Stimulated activated CD8-positive, alpha-beta memory T cell treated with anti-CD3 and anti-CD28 coated beads, Interleukin-2, amount 100 ng/mL, for 48 hours (primary cell): Measurements from ENCODE around the gene HIBCH.
"Not testable (repeated sequence)": the region's sequence is repeated elsewhere in the genome, so short reads cannot be mapped to it uniquely, and the experiment has no call there.

Experiments used
- DNase-seq, 2 donors: peaks; one replicate each; pipeline ENCODE4 v3.0.0-alpha.2; 2020; ENCODE audit warnings: low read depth in 2 of 2

The HIBCH gene

GRCh38 chr2:190319555-190320498 is at the start of gene HIBCH:
Gene HIBCH, minus strand, starts transcription at chr2:190319826. Its CDS starts 76 bp downstream, at chr2:190319750.
- DNase-seq, result peak; percentile 89 to 94

- DNase-seq, result no peak
Measured at GRCh38 chr2:190367091-190367490, 47.5 kb upstream of the HIBCH start.

- DNase-seq, result no peak
Measured at GRCh38 chr2:190366248-190366753, 46.7 kb upstream of the HIBCH start.

GRCh38 chr2:190365499-190366204 is 46.0 kb upstream of the HIBCH start:
- DNase-seq, result no peak

GRCh38 chr2:190362894-190363293 is 43.3 kb upstream of the HIBCH start:
- no peak for DNase-seq

GRCh38 chr2:190361572-190361971 is 41.9 kb upstream of the HIBCH start:
- no peak for DNase-seq

- DNase-seq, result no peak
Measured at GRCh38 chr2:190360965-190361364, 41.3 kb upstream of the HIBCH start.

GRCh38 chr2:190360561-190360960 is 40.9 kb upstream of the HIBCH start:
- no peak for DNase-seq

GRCh38 chr2:190358655-190359448 is 39.2 kb upstream of the HIBCH start:
- not testable (repeated sequence) for DNase-seq

- no peak for DNase-seq
Measured at GRCh38 chr2:190357600-190357999, 38.0 kb upstream of the HIBCH start.

GRCh38 chr2:190355968-190356644 is 36.5 kb upstream of the HIBCH start:
- no peak for DNase-seq

GRCh38 chr2:190354003-190354690 is 34.5 kb upstream of the HIBCH start:
- no peak for DNase-seq

- DNase-seq, result no peak
Measured at GRCh38 chr2:190353537-190353899, 33.9 kb upstream of the HIBCH start.

GRCh38 chr2:190352668-190353536 is 33.3 kb upstream of the HIBCH start:
- no peak for DNase-seq

- no peak for DNase-seq
Measured at GRCh38 chr2:190351955-190352354, 32.3 kb upstream of the HIBCH start.

- no peak for DNase-seq
Measured at GRCh38 chr2:190350371-190350770, 30.7 kb upstream of the HIBCH start.

GRCh38 chr2:190344276-190344827 is 24.7 kb upstream of the HIBCH start:
- DNase-seq, result no peak

GRCh38 chr2:190343536-190344275 is 24.1 kb upstream of the HIBCH start, which contains the start of gene INPP1:
Gene INPP1, plus strand, starts transcription at chr2:190343589. Its CDS starts 16,514 bp downstream, at chr2:190360103.
- peak in 1 of 2 donors; percentile 36 for DNase-seq
